ENCODE results near the gene GLYATL1. TPM values are rescaled to one million over a fixed set of nuclear protein-coding genes. Genes with fewer than 3 reads are reported as not detected.

Gene GLYATL1
- total and polyA plus RNA-seq, 4 experiments from 2014 or later: not detected

- no peaks in the 10 kb centered on the region for H3K36me3 ChIP-seq (ENCODE audit: insufficient read depth, low read length)
- H3K9me3 ChIP-seq (ENCODE audit: control insufficient read depth in 1 of 2, low read length in 2 of 2): no peaks in the 10 kb centered on the region
- peaks cover 0 to 6% (median 0%) of the 10 kb centered on the region in 8 donors for H3K9me3 Mint-ChIP-seq
- H3K4me3 Mint-ChIP-seq: no peak overlapping the region
- H3K27me3 Mint-ChIP-seq: peaks cover 3 to 9% of the 10 kb centered on the region in 2 donors
- no peaks in the 10 kb centered on the region for H3K36me3 Mint-ChIP-seq
- intact Hi-C loops (cut with micrococcal nuclease): no loop called here
- H3K4me1 ChIP-seq (ENCODE audit: insufficient read depth, low read length): no peaks in the 10 kb centered on the region
- H3K27ac Mint-ChIP-seq: no peak overlapping the region
- H3K27ac ChIP-seq (ENCODE audit: low read depth, low read length): no peak overlapping the region
- POLR2A ChIA-PET (ENCODE audit: partially characterized antibody): no interaction called here
- no peaks in the 10 kb centered on the region for H3K27me3 ChIP-seq (ENCODE audit: insufficient read depth, low read length)
- no peak for DNase-seq
- H3K4me3 ChIP-seq (ENCODE audit: low read length in 2 of 2): no peak overlapping the region
- CTCF ChIA-PET (ENCODE audit: partially characterized antibody): no interaction called here
- no peaks in the 10 kb centered on the region for H3K4me1 Mint-ChIP-seq
These were observed 890 bp upstream of the GLYATL1 start for GRCh38 chr11:58938398-58938797.

DNA sequence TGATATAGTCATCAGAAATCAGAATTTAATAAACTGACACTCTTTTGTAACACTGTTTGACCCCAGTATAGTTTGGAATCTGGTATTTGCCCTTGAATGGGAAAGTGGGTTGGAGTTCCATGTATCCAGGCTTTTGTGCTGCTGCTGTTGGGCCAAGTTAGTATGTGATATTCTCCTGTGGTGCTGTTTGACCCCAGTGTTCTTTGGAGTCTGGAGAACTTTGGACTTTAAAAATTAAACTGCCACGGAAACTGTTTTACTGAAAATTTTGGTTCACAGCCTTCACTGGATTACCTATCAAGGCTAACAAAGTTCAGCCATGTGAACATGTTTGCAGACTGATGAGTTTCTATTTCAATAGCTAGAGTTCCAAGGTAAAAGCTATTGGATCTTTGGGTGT, 740 bp downstream of the GLYATL1 start:
- peaks cover 3 to 9% of the 10 kb centered on the region in 2 donors for H3K27me3 Mint-ChIP-seq
- no peak for DNase-seq
- Histone ChIP-seq H3K36me3 (ENCODE audit: insufficient read depth, low read length) (no peaks in the 10 kb centered on the region), H3K4me3 (ENCODE audit: low read length in 2 of 2) (no peak overlapping the region), H3K27ac (ENCODE audit: low read depth, low read length) (no peak overlapping the region), H3K9me3 (ENCODE audit: control insufficient read depth in 1 of 2, low read length in 2 of 2) (no peaks in the 10 kb centered on the region), H3K27me3 (ENCODE audit: insufficient read depth, low read length) (no peaks in the 10 kb centered on the region), H3K4me1 (ENCODE audit: insufficient read depth, low read length) (no peaks in the 10 kb centered on the region)
- peaks cover 0 to 6% (median 0%) of the 10 kb centered on the region in 8 donors for H3K9me3 Mint-ChIP-seq
- ChIA-PET CTCF (ENCODE audit: partially characterized antibody) (no interaction called here), POLR2A (ENCODE audit: partially characterized antibody) (no interaction called here)
- no peaks in the 10 kb centered on the region for H3K36me3 Mint-ChIP-seq
- intact Hi-C loops (cut with micrococcal nuclease): no loop called here
- no peak overlapping the region for H3K27ac Mint-ChIP-seq
- no peaks in the 10 kb centered on the region for H3K4me1 Mint-ChIP-seq
- no peak overlapping the region for H3K4me3 Mint-ChIP-seq

DNA sequence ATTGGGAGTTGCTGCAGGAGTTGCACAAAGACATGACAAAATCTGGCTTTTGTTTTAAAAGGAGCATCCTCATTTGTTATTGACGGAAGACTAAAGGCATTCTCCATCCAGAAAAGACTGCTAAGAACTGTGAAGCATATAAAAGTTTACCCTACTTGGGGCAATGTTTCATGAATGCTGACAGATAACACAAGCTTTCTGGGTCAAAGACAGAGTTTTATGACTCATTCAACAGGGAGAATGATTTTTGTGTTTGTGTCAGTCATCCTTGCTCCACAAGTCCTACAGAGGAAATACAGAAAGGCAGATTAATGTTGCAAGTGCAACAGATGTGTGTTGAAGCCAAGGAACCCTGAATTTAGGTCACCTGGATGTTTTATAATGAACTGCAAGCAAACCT, 2.5 kb downstream of the GLYATL1 start:
- Histone ChIP-seq H3K36me3 (ENCODE audit: insufficient read depth, low read length) (no peaks in the 10 kb centered on the region), H3K4me3 (ENCODE audit: low read length in 2 of 2) (no peak overlapping the region), H3K27ac (ENCODE audit: low read depth, low read length) (no peak overlapping the region), H3K9me3 (ENCODE audit: control insufficient read depth in 1 of 2, low read length in 2 of 2) (no peaks in the 10 kb centered on the region), H3K4me1 (ENCODE audit: insufficient read depth, low read length) (no peaks in the 10 kb centered on the region), H3K27me3 (ENCODE audit: insufficient read depth, low read length) (no peaks in the 10 kb centered on the region)
- no peak overlapping the region for H3K27ac Mint-ChIP-seq
- CTCF ChIA-PET (ENCODE audit: partially characterized antibody): no interaction called here
- intact Hi-C loops (cut with micrococcal nuclease): no loop called here
- no peaks in the 10 kb centered on the region for H3K4me1 Mint-ChIP-seq
- H3K4me3 Mint-ChIP-seq: no peak overlapping the region
- DNase-seq: no peak
- H3K36me3 Mint-ChIP-seq: no peaks in the 10 kb centered on the region
- H3K27me3 Mint-ChIP-seq: peaks cover 4 to 9% of the 10 kb centered on the region in 2 donors
- POLR2A ChIA-PET (ENCODE audit: partially characterized antibody): no interaction called here
- H3K9me3 Mint-ChIP-seq: peaks cover 0 to 6% (median 0%) of the 10 kb centered on the region in 8 donors

DNA sequence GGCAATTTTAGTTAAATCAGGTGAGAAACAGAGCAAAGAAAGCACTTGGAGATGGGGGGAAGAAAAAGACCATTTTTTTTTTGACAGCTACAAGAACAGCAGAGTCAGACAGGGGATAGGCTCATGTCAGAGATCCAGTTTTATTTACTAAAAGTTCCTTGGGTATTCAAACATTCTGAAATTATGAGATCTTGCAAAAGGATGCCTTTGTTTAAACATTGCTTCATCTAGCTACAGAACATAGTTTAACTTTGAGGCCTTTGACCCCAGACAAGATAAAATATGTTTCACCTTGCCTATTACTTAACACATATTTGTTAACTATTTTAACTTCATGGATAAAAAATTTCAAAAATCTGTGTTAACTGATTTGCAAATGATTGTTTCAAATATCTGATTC, 6.4 kb downstream of the GLYATL1 start:
- no peak overlapping the region for H3K27ac Mint-ChIP-seq
- no peak overlapping the region for H3K27ac ChIP-seq (ENCODE audit: low read depth, low read length)
- peaks cover 9 to 11% of the 10 kb centered on the region in 2 donors for H3K27me3 Mint-ChIP-seq
- H3K27me3 ChIP-seq (ENCODE audit: insufficient read depth, low read length): no peaks in the 10 kb centered on the region
- H3K36me3 ChIP-seq (ENCODE audit: insufficient read depth, low read length): no peaks in the 10 kb centered on the region
- intact Hi-C loops (cut with micrococcal nuclease): no loop called here
- H3K4me3 ChIP-seq (ENCODE audit: low read length in 2 of 2): no peak overlapping the region
- H3K9me3 ChIP-seq (ENCODE audit: control insufficient read depth in 1 of 2, low read length in 2 of 2): no peaks in the 10 kb centered on the region
- no peaks in the 10 kb centered on the region for H3K4me1 ChIP-seq (ENCODE audit: insufficient read depth, low read length)
- no peaks in the 10 kb centered on the region for H3K4me1 Mint-ChIP-seq
- no peaks in the 10 kb centered on the region for H3K36me3 Mint-ChIP-seq
- no peak overlapping the region for H3K4me3 Mint-ChIP-seq
- H3K9me3 Mint-ChIP-seq: peaks cover 0 to 6% (median 0%) of the 10 kb centered on the region in 8 donors
- no peak for DNase-seq
- POLR2A ChIA-PET (ENCODE audit: partially characterized antibody): no interaction called here
- CTCF ChIA-PET (ENCODE audit: partially characterized antibody): no interaction called here

DNA sequence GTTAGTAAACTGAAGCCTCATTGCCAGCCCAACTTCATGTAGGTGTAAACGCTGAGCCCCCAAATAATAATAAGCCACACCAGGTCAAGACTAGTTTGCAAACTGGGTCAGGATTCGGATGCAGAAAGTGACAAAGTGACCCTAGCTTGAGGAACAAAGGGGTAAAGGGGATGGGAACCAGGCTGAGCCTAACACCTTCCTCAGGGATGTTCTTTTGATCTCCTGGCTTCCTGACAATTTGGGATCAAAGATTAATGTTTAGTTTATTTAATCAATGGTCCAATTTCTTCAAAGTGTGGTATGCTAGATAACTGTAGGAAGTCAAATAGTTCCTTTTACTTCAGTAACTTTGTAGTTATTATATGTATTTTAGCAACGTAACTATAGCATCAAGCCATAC, 9.9 kb downstream of the GLYATL1 start:
- Mint-ChIP-seq H3K9me3 (no peaks in the 10 kb centered on the region), H3K4me3 (no peak overlapping the region), H3K36me3 (no peaks in the 10 kb centered on the region), H3K4me1 (no peaks in the 10 kb centered on the region), H3K27ac (no peak overlapping the region), H3K27me3 (peaks cover 1 to 11% of the 10 kb centered on the region in 2 donors)
- DNase-seq: no peak
- Histone ChIP-seq H3K4me1 (ENCODE audit: insufficient read depth, low read length) (no peaks in the 10 kb centered on the region), H3K27ac (ENCODE audit: low read depth, low read length) (no peak overlapping the region), H3K4me3 (ENCODE audit: low read length in 2 of 2) (no peak overlapping the region), H3K9me3 (ENCODE audit: control insufficient read depth in 1 of 2, low read length in 2 of 2) (no peaks in the 10 kb centered on the region), H3K36me3 (ENCODE audit: insufficient read depth, low read length) (no peaks in the 10 kb centered on the region), H3K27me3 (ENCODE audit: insufficient read depth, low read length) (no peaks in the 10 kb centered on the region)
- ChIA-PET POLR2A (ENCODE audit: partially characterized antibody) (no interaction called here), CTCF (ENCODE audit: partially characterized antibody) (interaction anchor here (1.6 kb wide), 1 partner anchor 10 kb away, joined by 5 read pairs; no protein-coding TSS in a partner anchor)
- intact Hi-C loops (cut with micrococcal nuclease): no loop called here

DNA sequence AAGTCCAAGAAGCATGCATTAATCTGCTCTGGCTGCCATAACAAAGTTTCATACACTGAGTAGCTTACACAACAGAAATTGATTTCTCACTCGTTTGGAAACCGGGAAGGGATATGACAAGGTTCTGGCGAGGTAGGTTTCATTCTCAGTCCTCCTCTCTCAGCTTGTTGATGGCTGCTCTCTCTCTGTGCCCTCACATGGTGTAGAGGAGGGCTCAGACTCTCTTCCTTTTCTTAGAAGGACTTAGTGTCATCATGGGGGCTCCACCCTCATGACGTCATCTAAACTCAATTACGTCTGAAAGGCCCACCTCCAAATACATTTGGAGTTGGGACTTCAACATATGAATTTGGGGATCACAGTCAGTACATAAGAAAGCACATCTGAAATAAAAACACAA, 18.6 kb downstream of the GLYATL1 start:
- H3K9me3 ChIP-seq (ENCODE audit: control insufficient read depth in 1 of 2, low read length in 2 of 2): no peaks in the 10 kb centered on the region
- peaks cover 0 to 1% (median 0%) of the 10 kb centered on the region in 8 donors for H3K9me3 Mint-ChIP-seq
- intact Hi-C loops (cut with micrococcal nuclease): loop anchor here (1.0 to 5.0 kb wide), 2 partner anchors 179 to 200 kb away; no protein-coding TSS in a partner anchor
- POLR2A ChIA-PET (ENCODE audit: partially characterized antibody): no interaction called here
- no peaks in the 10 kb centered on the region for H3K4me1 ChIP-seq (ENCODE audit: insufficient read depth, low read length)
- no peaks in the 10 kb centered on the region for H3K27me3 ChIP-seq (ENCODE audit: insufficient read depth, low read length)
- no peaks in the 10 kb centered on the region for H3K36me3 ChIP-seq (ENCODE audit: insufficient read depth, low read length)
- no peak for DNase-seq
- no peaks in the 10 kb centered on the region for H3K4me1 Mint-ChIP-seq
- H3K27me3 Mint-ChIP-seq: peaks cover 7 to 13% of the 10 kb centered on the region in 2 donors
- H3K27ac Mint-ChIP-seq: no peak overlapping the region
- CTCF ChIA-PET (ENCODE audit: partially characterized antibody): interaction anchor here (1.1 to 1.2 kb wide), 2 partner anchors 9 to 200 kb away, joined by 3 to 5 read pairs; no protein-coding TSS in a partner anchor
- peak overlapping the region in 1 of 8 donors; percentile 9 for H3K4me3 Mint-ChIP-seq
- no peak overlapping the region for H3K4me3 ChIP-seq (ENCODE audit: low read length in 2 of 2)
- no peaks in the 10 kb centered on the region for H3K36me3 Mint-ChIP-seq
- no peak overlapping the region for H3K27ac ChIP-seq (ENCODE audit: low read depth, low read length)

- Histone ChIP-seq H3K4me1 (ENCODE audit: insufficient read depth, low read length) (no peaks in the 10 kb centered on the region), H3K27me3 (ENCODE audit: insufficient read depth, low read length) (no peaks in the 10 kb centered on the region), H3K9me3 (ENCODE audit: control insufficient read depth in 1 of 2, low read length in 2 of 2) (no peaks in the 10 kb centered on the region), H3K36me3 (ENCODE audit: insufficient read depth, low read length) (no peaks in the 10 kb centered on the region), H3K4me3 (ENCODE audit: low read length in 2 of 2) (no peak overlapping the region), H3K27ac (ENCODE audit: low read depth, low read length) (no peak overlapping the region)
- peaks cover 7 to 13% of the 10 kb centered on the region in 2 donors for H3K27me3 Mint-ChIP-seq
- peaks cover 0 to 1% (median 0%) of the 10 kb centered on the region in 8 donors for H3K9me3 Mint-ChIP-seq
- POLR2A ChIA-PET (ENCODE audit: partially characterized antibody): no interaction called here
- no peak overlapping the region for H3K27ac Mint-ChIP-seq
- CTCF ChIA-PET (ENCODE audit: partially characterized antibody): interaction anchor here (1.1 to 1.2 kb wide), 2 partner anchors 9 to 200 kb away, joined by 3 to 5 read pairs; no protein-coding TSS in a partner anchor
- intact Hi-C loops (cut with micrococcal nuclease): loop anchor here (1.0 to 5.0 kb wide), 2 partner anchors 179 to 200 kb away; no protein-coding TSS in a partner anchor
- no peaks in the 10 kb centered on the region for H3K36me3 Mint-ChIP-seq
- DNase-seq: peak in 3 of 5 donors; percentile 3 to 7 (median 5)
- H3K4me3 Mint-ChIP-seq: no peak overlapping the region
- no peaks in the 10 kb centered on the region for H3K4me1 Mint-ChIP-seq
These were observed 19.2 kb downstream of the GLYATL1 start for GRCh38 chr11:58958500-58958899.

Data from CD4-positive, alpha-beta memory T cell (primary cell).